Aorta (tissue), 5 donors: ENCODE results near the gene KCNMA1. TPM values are rescaled to one million over a fixed set of nuclear protein-coding genes. Genes with fewer than 3 reads are reported as not detected.

Source experiments
- ATAC-seq: fragments of 200-7000 bp; cut with Tn5 transposase; one replicate; pipeline ENCODE4 v1.9.1; 2022; ENCODE audit warnings: moderate library complexity; ENCODE audit not compliant: low FRiP score
- DNase-seq, 2 donors: peaks; one replicate each; pipeline ENCODE4 v3.0.0-alpha.2; 2020
- H3K27ac ChIP-seq, 2 donors: one replicate each; pipeline ENCODE4 v1.5.1; 2013; ENCODE audit warnings: low read length in 2 of 2, mild to moderate bottlenecking in 2 of 2, moderate library complexity in 2 of 2, control low read depth in 1 of 2, inconsistent platforms in 1 of 2, low read depth in 1 of 2
- H3K27me3 ChIP-seq, 2 donors: one replicate each; pipeline ENCODE4 v1.6.1; 2013; ENCODE audit warnings: control low read depth in 1 of 2, low read length in 1 of 2, mild to moderate bottlenecking in 1 of 2, moderate library complexity in 1 of 2; ENCODE audit not compliant: insufficient read depth in 2 of 2, control insufficient read depth in 1 of 2
- H3K36me3 ChIP-seq, 2 donors: one replicate each; pipeline ENCODE4 v1.6.1; 2013; ENCODE audit warnings: control low read depth in 1 of 2, low read length in 1 of 2, mild to moderate bottlenecking in 1 of 2; ENCODE audit not compliant: insufficient read depth in 2 of 2, control insufficient read depth in 1 of 2
- H3K4me1 ChIP-seq, 2 donors: one replicate each; pipeline ENCODE4 v1.6.1; 2013; ENCODE audit warnings: low read length in 2 of 2, control low read depth in 1 of 2, mild to moderate bottlenecking in 1 of 2, moderate library complexity in 1 of 2; ENCODE audit not compliant: insufficient read depth in 2 of 2, control insufficient read depth in 1 of 2
- H3K4me3 ChIP-seq, 2 donors: one replicate each; pipeline ENCODE4 v1.5.1; 2013; ENCODE audit warnings: low read length in 2 of 2, control low read depth in 1 of 2, mild to moderate bottlenecking in 1 of 2
- H3K9me3 ChIP-seq: one replicate; pipeline ENCODE4 v1.6.1; 2013; ENCODE audit warnings: mild to moderate bottlenecking, low read length; ENCODE audit not compliant: control insufficient read depth
- WGBS, 2 donors: extraction: QIAGEN DNeasy Blood & Tissue Kit; methylation state at CpG; one replicate each; pipeline ENCODE4 v1.1.7; 2013; 5-methylcytosine and 5-hydroxymethylcytosine counted together
- intact Hi-C, 2 donors: fragments of 100-400 bp; cut with DNase I; formaldehyde crosslinking; loops; one replicate each; pipeline versions ENCODE4 v1.14.2 to v1.15.0; 2022
- polyA plus RNA-seq, 2 donors: library from polyadenylated mRNA; stranded (reverse); fragments of 200-250 nt; gene quantifications; one replicate each; pipeline ENCODE4 v1.2.3, GENCODE V29; 2013
- total RNA-seq, 2 donors: library from RNA; stranded (reverse); fragmentation: NEBNext Ultra II Directional; extraction: Animal tissue kit (Norgen Biotek cat#: 25700); gene quantifications; one replicate each; pipeline ENCODE4 v1.2.1, GENCODE V29; 2021
- donor health status: healthy with polysubstance abuse.
- donor health status: Bipolar disorder and iron deficiency.
- donor health status: DM: no; HTN: no; CAD: no.
- donor health status: DM: no; HTN: no; CAD: no.
- donor health status: DM: yes; HTN: yes; CAD: no.

Gene KCNMA1
- total and polyA plus RNA-seq, 4 donors = 36.8 to 163 (median 125) TPM

- WGBS, 2 donors = 11 to 13% methylated on average over 2 of the region's 2 CpGs
- ATAC-seq = no peak
- Histone ChIP-seq H3K4me3 (no peak overlapping the region), H3K4me1 (no peaks in the 10 kb centered on the region), H3K27me3 (no peaks in the 10 kb centered on the region), H3K36me3 (peaks cover 3 to 6% of the 10 kb centered on the region in 2 donors), H3K9me3 (no peaks in the 10 kb centered on the region), H3K27ac (no peak overlapping the region)
- no peak for DNase-seq
- intact Hi-C loops = no loop called here
These were observed 700.4 kb downstream of the KCNMA1 start for GRCh38 chr10:76937181-76937600.

- 41 to 49% methylated on average over 4 of the region's 4 CpGs for WGBS, 2 donors
- Histone ChIP-seq H3K4me3 (no peak overlapping the region), H3K4me1 (no peaks in the 10 kb centered on the region), H3K27me3 (no peaks in the 10 kb centered on the region), H3K27ac (peak overlapping the region in 1 of 2 donors; percentile 5), H3K9me3 (no peaks in the 10 kb centered on the region), H3K36me3 (peaks cover 3 to 6% of the 10 kb centered on the region in 2 donors)
- ATAC-seq (no peak), DNase-seq (no peak)
- intact Hi-C loops = no loop called here
These were observed 701.5 kb downstream of the KCNMA1 start for GRCh38 chr10:76935941-76936613.

- Histone ChIP-seq H3K9me3 (no peaks in the 10 kb centered on the region), H3K27ac (no peak overlapping the region), H3K27me3 (no peaks in the 10 kb centered on the region), H3K36me3 (peaks cover 2 to 4% of the 10 kb centered on the region in 2 donors), H3K4me1 (no peaks in the 10 kb centered on the region), H3K4me3 (no peak overlapping the region)
- no peak for DNase-seq
- WGBS, 2 donors = 97% methylated on average over 7 of the region's 7 CpGs
- intact Hi-C loops = no loop called here
- ATAC-seq = no peak
These were observed 709.0 kb downstream of the KCNMA1 start for GRCh38 chr10:76928565-76928964.

GRCh38 chr10:76925636-76926405 lies 711.8 kb downstream of the KCNMA1 start:
- peaks cover 0 to 2% of the 10 kb centered on the region in 2 donors for H3K36me3 ChIP-seq
- H3K4me1 ChIP-seq = no peaks in the 10 kb centered on the region
- ATAC-seq (no peak), DNase-seq (no peak)
- no peaks in the 10 kb centered on the region for H3K9me3 ChIP-seq
- 67 to 71% methylated on average over 6 of the region's 6 CpGs for WGBS, 2 donors
- H3K27me3 ChIP-seq = no peaks in the 10 kb centered on the region
- H3K4me3 ChIP-seq = no peak overlapping the region
- intact Hi-C loops = no loop called here
- no peak overlapping the region for H3K27ac ChIP-seq

GRCh38 chr10:76922666-76923065 lies 714.9 kb downstream of the KCNMA1 start:
- DNase-seq (no peak), ATAC-seq (no peak)
- peak overlapping the region in 1 of 2 donors; percentile 7 for H3K27ac ChIP-seq
- intact Hi-C loops = no loop called here
- H3K9me3 ChIP-seq = no peaks in the 10 kb centered on the region
- H3K4me1 ChIP-seq = peaks cover 2 to 4% of the 10 kb centered on the region in 2 donors
- no peak overlapping the region for H3K4me3 ChIP-seq
- WGBS, 2 donors = 34 to 45% methylated on average over 3 of the region's 3 CpGs
- H3K27me3 ChIP-seq = no peaks in the 10 kb centered on the region
- H3K36me3 ChIP-seq = peaks cover 0 to 2% of the 10 kb centered on the region in 2 donors

GRCh38 chr10:76921383-76922010 lies 716.1 kb downstream of the KCNMA1 start:
- Histone ChIP-seq H3K36me3 (peaks cover 0 to 2% of the 10 kb centered on the region in 2 donors), H3K9me3 (no peaks in the 10 kb centered on the region), H3K4me3 (no peak overlapping the region), H3K27ac (no peak overlapping the region), H3K27me3 (no peaks in the 10 kb centered on the region), H3K4me1 (peaks cover 2 to 4% of the 10 kb centered on the region in 2 donors)
- ATAC-seq (no peak), DNase-seq (no peak)
- 41 to 58% methylated on average over 2 of the region's 2 CpGs for WGBS, 2 donors
- intact Hi-C loops = no loop called here

GRCh38 chr10:76920581-76920980 lies 717.0 kb downstream of the KCNMA1 start:
- intact Hi-C loops = no loop called here
- DNase-seq (no peak), ATAC-seq (no peak)
- Histone ChIP-seq H3K4me3 (no peak overlapping the region), H3K27ac (no peak overlapping the region), H3K27me3 (no peaks in the 10 kb centered on the region), H3K9me3 (no peaks in the 10 kb centered on the region), H3K4me1 (peaks cover 2 to 4% of the 10 kb centered on the region in 2 donors), H3K36me3 (peaks cover 0 to 2% of the 10 kb centered on the region in 2 donors)
- WGBS, 2 donors = 92 to 96% methylated on average over 2 of the region's 2 CpGs

- DNase-seq (no peak), ATAC-seq (no peak)
- H3K27me3 ChIP-seq = no peaks in the 10 kb centered on the region
- H3K36me3 ChIP-seq = peaks cover 0 to 7% of the 10 kb centered on the region in 2 donors
- H3K4me3 ChIP-seq = no peak overlapping the region
- H3K27ac ChIP-seq = no peak overlapping the region
- WGBS, 2 donors = 22 to 45% methylated on average over 1 of the region's 1 CpG
- H3K9me3 ChIP-seq = no peaks in the 10 kb centered on the region
- H3K4me1 ChIP-seq = peaks cover 2 to 4% of the 10 kb centered on the region in 2 donors
- intact Hi-C loops = no loop called here
These were observed 719.5 kb downstream of the KCNMA1 start for GRCh38 chr10:76918106-76918505.
